HepG2 (cell line): ENCODE data around the gene DPEP3. TPM values are rescaled to one million over a fixed set of nuclear protein-coding genes. Genes with fewer than 3 reads are reported as not detected.

ENCODE experiments used
- DMAP1 ChIP-seq: IDR thresholded peaks from 2 replicates; pipeline ENCODE4 v1.6.1; 2016
- ERF ChIP-seq: IDR thresholded peaks from 2 replicates; pipeline ENCODE4 v1.6.1; 2018; ENCODE audit warnings: missing biosample characterization, missing genetic modification reagents
- FOSL2 ChIP-seq: sonication (generic); formaldehyde crosslinking; IDR thresholded peaks from 2 replicates; pipeline ENCODE4 v1.4.0; 2020; ENCODE audit warnings: missing genetic modification reagents
- HOXA9 ChIP-seq: sonication (generic); formaldehyde crosslinking; IDR thresholded peaks from 2 replicates; pipeline ENCODE4 v1.8.1; 2022; ENCODE audit warnings: missing genetic modification reagents, mild to moderate bottlenecking, moderate library complexity, borderline replicate concordance
- KDM4B ChIP-seq: sonication (generic); formaldehyde crosslinking; IDR thresholded peaks from 2 replicates; pipeline ENCODE4 v1.4.0; 2020; ENCODE audit warnings: missing genetic modification reagents
- RBAK ChIP-seq: sonication (generic); formaldehyde crosslinking; IDR thresholded peaks from 2 replicates; pipeline ENCODE4 v1.5.1; 2020; ENCODE audit warnings: mild to moderate bottlenecking, missing genetic modification reagents
- RBM22 ChIP-seq: fragments of 200-400 bp; formaldehyde crosslinking; optimal IDR thresholded peaks from 2 replicates; pipeline ENCODE3; 2017; ENCODE audit warnings: mild to moderate bottlenecking, low read length, moderate library complexity
- RFXAP ChIP-seq: sonication (generic); formaldehyde crosslinking; IDR thresholded peaks from 2 replicates; pipeline ENCODE4 v1.4.0; 2020; ENCODE audit warnings: missing genetic modification reagents, borderline replicate concordance
- SKI ChIP-seq: fragments of 450-650 bp; IDR thresholded peaks from one replicate; pipeline ENCODE4 v1.6.1; 2018; ENCODE audit warnings: mild to moderate bottlenecking; ENCODE audit not compliant: partially characterized antibody
- TAF15 ChIP-seq: fragments of 200-400 bp; formaldehyde crosslinking; IDR thresholded peaks from one replicate; pipeline ENCODE4 v1.6.1; 2018; ENCODE audit warnings: mild to moderate bottlenecking, low read depth, low read length; ENCODE audit not compliant: poor library complexity, severe bottlenecking
- ZNF430 ChIP-seq: sonication (generic); formaldehyde crosslinking; IDR thresholded peaks from 2 replicates; pipeline ENCODE4 v1.9.0; 2021; ENCODE audit warnings: mild to moderate bottlenecking, missing genetic modification reagents
- ZNF44 ChIP-seq: sonication (generic); formaldehyde crosslinking; IDR thresholded peaks from 2 replicates; pipeline ENCODE4 v1.5.1; 2020; ENCODE audit warnings: mild to moderate bottlenecking, missing genetic modification reagents
- polyA plus RNA-seq, 8 experiments: library from polyadenylated mRNA; depleted of rRNA in 3 of 8; stranded (reverse) in 7 of 8; unstranded in 1 of 8; fragments of >200 nt; fragmentation: Illumina TruSeq in 4 of 8; extraction: Trizol in 4 of 8; gene quantifications; 2 replicates each; pipeline versions ENCODE4 v1.2.1 to v1.2.3, GENCODE V29; 2011 to 2016; ENCODE audit warnings: low read depth in 4 of 8, missing spikeins in 1 of 8, mixed read lengths in 1 of 8; ENCODE audit not compliant: insufficient read depth in 1 of 8
- total RNA-seq, 5 experiments: library from RNA; depleted of rRNA; stranded (reverse); fragments of >200 nt; fragmentation: Illumina TruSeq; extraction: Trizol; gene quantifications; 2 replicates each; pipeline ENCODE4 v1.2.3, GENCODE V29; 2016; ENCODE audit warnings: low read depth in 1 of 5
- TF ChIP-seq, protein P1 (sequence below): sonication (generic); formaldehyde crosslinking; IDR thresholded peaks from 2 replicates; pipeline ENCODE4 v1.5.1; 2020; ENCODE audit warnings: missing genetic modification reagents, mild to moderate bottlenecking, borderline replicate concordance
- TF ChIP-seq, protein P2 (sequence below): sonication (generic); formaldehyde crosslinking; IDR thresholded peaks from 2 replicates; pipeline ENCODE4 v1.4.0; 2020; ENCODE audit warnings: missing genetic modification reagents
- TF ChIP-seq, protein P3 (sequence below): sonication (generic); formaldehyde crosslinking; IDR thresholded peaks from 2 replicates; pipeline ENCODE4 v1.9.0; 2022; ENCODE audit warnings: missing genetic modification reagents, mild to moderate bottlenecking, borderline replicate concordance
- TF ChIP-seq, protein P4 (sequence below): sonication (generic); formaldehyde crosslinking; IDR thresholded peaks from 2 replicates; pipeline ENCODE4 v1.4.0; 2020; ENCODE audit warnings: low read depth, mild to moderate bottlenecking, missing genetic modification reagents
- TF ChIP-seq, protein P5 (sequence below): sonication (generic); formaldehyde crosslinking; IDR thresholded peaks from 2 replicates; pipeline ENCODE4 v1.5.0; 2020; ENCODE audit warnings: mild to moderate bottlenecking, missing genetic modification reagents
- TF ChIP-seq, protein P6 (sequence below): sonication (generic); formaldehyde crosslinking; IDR thresholded peaks from 2 replicates; pipeline ENCODE4 v1.4.0; 2020; ENCODE audit warnings: mild to moderate bottlenecking, low read depth, missing genetic modification reagents

The DPEP3 gene
- total and polyA plus RNA-seq, 2 of the 13 experiments (the other 11 are each of a cell fraction or from before 2014, with no cell fraction given): not detected

DNA sequence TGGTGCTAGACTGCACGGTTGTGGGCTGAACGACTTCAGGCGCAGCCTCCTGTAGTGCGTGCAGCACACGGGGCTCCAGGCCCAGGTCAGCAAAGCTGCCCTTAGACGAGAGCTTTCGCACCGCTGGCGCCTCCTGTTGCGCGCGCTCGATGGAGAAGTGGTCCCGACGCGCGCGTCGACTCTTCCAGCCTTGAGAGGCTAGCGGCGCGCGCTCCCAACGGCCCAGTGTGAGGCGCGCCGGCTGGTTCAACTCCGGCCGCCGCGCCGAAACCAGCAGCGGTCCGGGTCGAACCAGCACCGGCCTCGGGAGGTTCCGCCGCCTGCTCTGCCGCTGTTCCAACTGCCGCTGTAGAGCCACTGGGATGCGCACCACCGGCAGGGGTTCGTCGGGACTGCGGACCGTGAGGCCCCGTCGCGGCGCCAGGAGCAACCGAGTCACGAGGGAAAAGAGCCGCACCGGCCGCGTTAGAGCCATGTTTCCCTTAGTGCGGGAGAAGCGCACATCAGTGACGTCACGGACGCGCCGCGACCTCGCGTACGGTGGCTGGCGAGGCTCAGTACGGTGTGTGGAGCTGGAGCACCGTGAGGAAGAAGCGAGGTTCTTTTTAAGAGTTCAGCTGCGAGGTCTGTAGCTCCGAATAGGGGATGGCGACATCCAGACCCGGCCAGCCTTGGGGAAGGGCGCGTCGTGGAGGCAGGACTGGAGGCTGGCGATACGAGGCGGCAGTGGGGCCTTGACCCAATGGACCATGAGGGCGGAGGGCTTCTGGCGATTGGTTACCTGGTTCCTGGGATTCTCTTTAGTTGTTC lies 42.6 kb upstream of the DPEP3 start, which contains the start of the genes DDX28 and DUS2 (continued):
- TF ChIP-seq, protein P1, sequence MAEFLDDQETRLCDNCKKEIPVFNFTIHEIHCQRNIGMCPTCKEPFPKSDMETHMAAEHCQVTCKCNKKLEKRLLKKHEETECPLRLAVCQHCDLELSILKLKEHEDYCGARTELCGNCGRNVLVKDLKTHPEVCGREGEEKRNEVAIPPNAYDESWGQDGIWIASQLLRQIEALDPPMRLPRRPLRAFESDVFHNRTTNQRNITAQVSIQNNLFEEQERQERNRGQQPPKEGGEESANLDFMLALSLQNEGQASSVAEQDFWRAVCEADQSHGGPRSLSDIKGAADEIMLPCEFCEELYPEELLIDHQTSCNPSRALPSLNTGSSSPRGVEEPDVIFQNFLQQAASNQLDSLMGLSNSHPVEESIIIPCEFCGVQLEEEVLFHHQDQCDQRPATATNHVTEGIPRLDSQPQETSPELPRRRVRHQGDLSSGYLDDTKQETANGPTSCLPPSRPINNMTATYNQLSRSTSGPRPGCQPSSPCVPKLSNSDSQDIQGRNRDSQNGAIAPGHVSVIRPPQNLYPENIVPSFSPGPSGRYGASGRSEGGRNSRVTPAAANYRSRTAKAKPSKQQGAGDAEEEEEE (CRISPR knock-in tag): peak; percentile 89; the same call in 1 of the 2 replicates
- TF ChIP-seq RBM22: peak; percentile 28
- TF ChIP-seq, protein P2, sequence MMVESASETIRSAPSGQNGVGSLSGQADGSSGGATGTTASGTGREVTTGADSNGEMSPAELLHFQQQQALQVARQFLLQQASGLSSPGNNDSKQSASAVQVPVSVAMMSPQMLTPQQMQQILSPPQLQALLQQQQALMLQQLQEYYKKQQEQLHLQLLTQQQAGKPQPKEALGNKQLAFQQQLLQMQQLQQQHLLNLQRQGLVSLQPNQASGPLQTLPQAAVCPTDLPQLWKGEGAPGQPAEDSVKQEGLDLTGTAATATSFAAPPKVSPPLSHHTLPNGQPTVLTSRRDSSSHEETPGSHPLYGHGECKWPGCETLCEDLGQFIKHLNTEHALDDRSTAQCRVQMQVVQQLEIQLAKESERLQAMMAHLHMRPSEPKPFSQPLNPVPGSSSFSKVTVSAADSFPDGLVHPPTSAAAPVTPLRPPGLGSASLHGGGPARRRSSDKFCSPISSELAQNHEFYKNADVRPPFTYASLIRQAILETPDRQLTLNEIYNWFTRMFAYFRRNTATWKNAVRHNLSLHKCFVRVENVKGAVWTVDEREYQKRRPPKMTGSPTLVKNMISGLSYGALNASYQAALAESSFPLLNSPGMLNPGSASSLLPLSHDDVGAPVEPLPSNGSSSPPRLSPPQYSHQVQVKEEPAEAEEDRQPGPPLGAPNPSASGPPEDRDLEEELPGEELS (CRISPR knock-in tag): peak; percentile 76
- TF ChIP-seq, protein P3, sequence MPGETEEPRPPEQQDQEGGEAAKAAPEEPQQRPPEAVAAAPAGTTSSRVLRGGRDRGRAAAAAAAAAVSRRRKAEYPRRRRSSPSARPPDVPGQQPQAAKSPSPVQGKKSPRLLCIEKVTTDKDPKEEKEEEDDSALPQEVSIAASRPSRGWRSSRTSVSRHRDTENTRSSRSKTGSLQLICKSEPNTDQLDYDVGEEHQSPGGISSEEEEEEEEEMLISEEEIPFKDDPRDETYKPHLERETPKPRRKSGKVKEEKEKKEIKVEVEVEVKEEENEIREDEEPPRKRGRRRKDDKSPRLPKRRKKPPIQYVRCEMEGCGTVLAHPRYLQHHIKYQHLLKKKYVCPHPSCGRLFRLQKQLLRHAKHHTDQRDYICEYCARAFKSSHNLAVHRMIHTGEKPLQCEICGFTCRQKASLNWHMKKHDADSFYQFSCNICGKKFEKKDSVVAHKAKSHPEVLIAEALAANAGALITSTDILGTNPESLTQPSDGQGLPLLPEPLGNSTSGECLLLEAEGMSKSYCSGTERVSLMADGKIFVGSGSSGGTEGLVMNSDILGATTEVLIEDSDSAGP (CRISPR knock-in tag): peak; percentile 98
- peak; percentile 62 for TF ChIP-seq TAF15
- TF ChIP-seq, protein P4, sequence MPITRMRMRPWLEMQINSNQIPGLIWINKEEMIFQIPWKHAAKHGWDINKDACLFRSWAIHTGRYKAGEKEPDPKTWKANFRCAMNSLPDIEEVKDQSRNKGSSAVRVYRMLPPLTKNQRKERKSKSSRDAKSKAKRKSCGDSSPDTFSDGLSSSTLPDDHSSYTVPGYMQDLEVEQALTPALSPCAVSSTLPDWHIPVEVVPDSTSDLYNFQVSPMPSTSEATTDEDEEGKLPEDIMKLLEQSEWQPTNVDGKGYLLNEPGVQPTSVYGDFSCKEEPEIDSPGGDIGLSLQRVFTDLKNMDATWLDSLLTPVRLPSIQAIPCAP: peak; percentile 25; the same call in 1 of the 2 replicates
- TF ChIP-seq, protein P5, sequence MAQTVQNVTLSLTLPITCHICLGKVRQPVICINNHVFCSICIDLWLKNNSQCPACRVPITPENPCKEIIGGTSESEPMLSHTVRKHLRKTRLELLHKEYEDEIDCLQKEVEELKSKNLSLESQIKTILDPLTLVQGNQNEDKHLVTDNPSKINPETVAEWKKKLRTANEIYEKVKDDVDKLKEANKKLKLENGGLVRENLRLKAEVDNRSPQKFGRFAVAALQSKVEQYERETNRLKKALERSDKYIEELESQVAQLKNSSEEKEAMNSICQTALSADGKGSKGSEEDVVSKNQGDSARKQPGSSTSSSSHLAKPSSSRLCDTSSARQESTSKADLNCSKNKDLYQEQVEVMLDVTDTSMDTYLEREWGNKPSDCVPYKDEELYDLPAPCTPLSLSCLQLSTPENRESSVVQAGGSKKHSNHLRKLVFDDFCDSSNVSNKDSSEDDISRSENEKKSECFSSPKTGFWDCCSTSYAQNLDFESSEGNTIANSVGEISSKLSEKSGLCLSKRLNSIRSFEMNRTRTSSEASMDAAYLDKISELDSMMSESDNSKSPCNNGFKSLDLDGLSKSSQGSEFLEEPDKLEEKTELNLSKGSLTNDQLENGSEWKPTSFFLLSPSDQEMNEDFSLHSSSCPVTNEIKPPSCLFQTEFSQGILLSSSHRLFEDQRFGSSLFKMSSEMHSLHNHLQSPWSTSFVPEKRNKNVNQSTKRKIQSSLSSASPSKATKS (CRISPR knock-in tag): no peak
- peak; percentile 87; the same call in 1 of the 2 replicates for TF ChIP-seq ZNF44
- peak; percentile 59 for TF ChIP-seq RFXAP
- TF ChIP-seq SKI: peak; percentile 68
- TF ChIP-seq DMAP1: peak; percentile 99
- TF ChIP-seq, protein P6, sequence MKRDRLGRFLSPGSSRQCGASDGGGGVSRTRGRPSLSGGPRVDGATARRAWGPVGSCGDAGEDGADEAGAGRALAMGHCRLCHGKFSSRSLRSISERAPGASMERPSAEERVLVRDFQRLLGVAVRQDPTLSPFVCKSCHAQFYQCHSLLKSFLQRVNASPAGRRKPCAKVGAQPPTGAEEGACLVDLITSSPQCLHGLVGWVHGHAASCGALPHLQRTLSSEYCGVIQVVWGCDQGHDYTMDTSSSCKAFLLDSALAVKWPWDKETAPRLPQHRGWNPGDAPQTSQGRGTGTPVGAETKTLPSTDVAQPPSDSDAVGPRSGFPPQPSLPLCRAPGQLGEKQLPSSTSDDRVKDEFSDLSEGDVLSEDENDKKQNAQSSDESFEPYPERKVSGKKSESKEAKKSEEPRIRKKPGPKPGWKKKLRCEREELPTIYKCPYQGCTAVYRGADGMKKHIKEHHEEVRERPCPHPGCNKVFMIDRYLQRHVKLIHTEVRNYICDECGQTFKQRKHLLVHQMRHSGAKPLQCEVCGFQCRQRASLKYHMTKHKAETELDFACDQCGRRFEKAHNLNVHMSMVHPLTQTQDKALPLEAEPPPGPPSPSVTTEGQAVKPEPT (CRISPR knock-in tag): no peak
- peak; percentile 93 for TF ChIP-seq ZNF430 (CRISPR knock-in tag)
- peak; percentile 73 for TF ChIP-seq ERF (CRISPR knock-in tag)
- peak; percentile 78 for TF ChIP-seq FOSL2 (CRISPR knock-in tag)
- no peak for TF ChIP-seq HOXA9 (CRISPR knock-in tag)
- peak; percentile 93; the same call in 1 of the 2 replicates for TF ChIP-seq KDM4B
- no peak for TF ChIP-seq RBAK (CRISPR knock-in tag)
